NB4 (cell line): ENCODE results near the gene MTFP1.

Experiments used
- MYC ChIP-seq: IDR thresholded peaks from 2 replicates; pipeline ENCODE4 v1.6.1; 2011; ENCODE audit warnings: low read depth, low read length
- POLR2A ChIP-seq: IDR thresholded peaks from 2 replicates; pipeline ENCODE4 v1.6.1; 2011; ENCODE audit warnings: mild to moderate bottlenecking; ENCODE audit not compliant: insufficient read length; ENCODE audit errors: extremely low read depth
- TF ChIP-seq, protein P1 (sequence below): IDR thresholded peaks from one replicate; pipeline ENCODE4 v1.5.1; 2012; ENCODE audit warnings: low read depth, low read length
- TF ChIP-seq, protein P2 (sequence below): IDR thresholded peaks from 2 replicates; pipeline ENCODE4 v1.6.1; 2011; ENCODE audit warnings: low read depth, low read length

GRCh38 chr22:30457981-30458380 lies 32.4 kb downstream of the MTFP1 start:
- TF ChIP-seq, protein P1, sequence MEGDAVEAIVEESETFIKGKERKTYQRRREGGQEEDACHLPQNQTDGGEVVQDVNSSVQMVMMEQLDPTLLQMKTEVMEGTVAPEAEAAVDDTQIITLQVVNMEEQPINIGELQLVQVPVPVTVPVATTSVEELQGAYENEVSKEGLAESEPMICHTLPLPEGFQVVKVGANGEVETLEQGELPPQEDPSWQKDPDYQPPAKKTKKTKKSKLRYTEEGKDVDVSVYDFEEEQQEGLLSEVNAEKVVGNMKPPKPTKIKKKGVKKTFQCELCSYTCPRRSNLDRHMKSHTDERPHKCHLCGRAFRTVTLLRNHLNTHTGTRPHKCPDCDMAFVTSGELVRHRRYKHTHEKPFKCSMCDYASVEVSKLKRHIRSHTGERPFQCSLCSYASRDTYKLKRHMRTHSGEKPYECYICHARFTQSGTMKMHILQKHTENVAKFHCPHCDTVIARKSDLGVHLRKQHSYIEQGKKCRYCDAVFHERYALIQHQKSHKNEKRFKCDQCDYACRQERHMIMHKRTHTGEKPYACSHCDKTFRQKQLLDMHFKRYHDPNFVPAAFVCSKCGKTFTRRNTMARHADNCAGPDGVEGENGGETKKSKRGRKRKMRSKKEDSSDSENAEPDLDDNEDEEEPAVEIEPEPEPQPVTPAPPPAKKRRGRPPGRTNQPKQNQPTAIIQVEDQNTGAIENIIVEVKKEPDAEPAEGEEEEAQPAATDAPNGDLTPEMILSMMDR, result no peak
- no peak for TF ChIP-seq POLR2A
- TF ChIP-seq, protein P2, sequence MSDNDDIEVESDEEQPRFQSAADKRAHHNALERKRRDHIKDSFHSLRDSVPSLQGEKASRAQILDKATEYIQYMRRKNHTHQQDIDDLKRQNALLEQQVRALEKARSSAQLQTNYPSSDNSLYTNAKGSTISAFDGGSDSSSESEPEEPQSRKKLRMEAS, result no peak
- TF ChIP-seq MYC, result no peak
